GM12878 (cell line): ENCODE data around the gene FANCE.

Source experiments
- EZH2 ChIP-seq: IDR thresholded peaks from 2 replicates; pipeline ENCODE4 v1.6.1; 2012; ENCODE audit warnings: low read depth, mild to moderate bottlenecking, control low read depth, inconsistent platforms, low read length, borderline replicate concordance; ENCODE audit not compliant: control insufficient read depth
- MEF2A ChIP-seq: IDR thresholded peaks from 2 replicates; pipeline ENCODE4 v1.6.1; 2011; ENCODE audit warnings: low read depth, mild to moderate bottlenecking, low read length, moderate library complexity; ENCODE audit not compliant: insufficient read depth
- POLR2A ChIP-seq: IDR thresholded peaks from 2 replicates; pipeline ENCODE4 v1.6.1; 2011; ENCODE audit warnings: low read depth, mild to moderate bottlenecking, low read length
- POLR2AphosphoS5 ChIP-seq: IDR thresholded peaks from 2 replicates; pipeline ENCODE4 v1.6.1; 2011; ENCODE audit warnings: mild to moderate bottlenecking, low read length, inconsistent platforms
- SMC3 ChIP-seq: IDR thresholded peaks from 2 replicates; pipeline ENCODE4 v1.6.1; 2011; ENCODE audit warnings: low read length, improper control_type of control experiment, borderline replicate concordance
- SRF ChIP-seq, 2 experiments: IDR thresholded peaks; 2 replicates each; pipeline ENCODE4 v1.6.1; 2011; ENCODE audit warnings: low read depth in 2 of 2, low read length in 2 of 2, mild to moderate bottlenecking in 1 of 2, moderate library complexity in 1 of 2
- TAF1 ChIP-seq: IDR thresholded peaks from 2 replicates; pipeline ENCODE4 v1.6.1; 2011; ENCODE audit warnings: mild to moderate bottlenecking, low read depth, low read length, borderline replicate concordance
- ZBTB4 ChIP-seq: fragments of 450-650 bp; formaldehyde crosslinking; IDR thresholded peaks from 2 replicates; pipeline ENCODE4 v1.4.0; 2022; ENCODE audit warnings: mild to moderate bottlenecking, moderate library complexity
- TF ChIP-seq, protein P1 (sequence below): fragments of 450-650 bp; IDR thresholded peaks from 2 replicates; pipeline ENCODE4 v1.6.1; 2017; ENCODE audit warnings: mild to moderate bottlenecking
- TF ChIP-seq, protein P2 (sequence below): IDR thresholded peaks from 2 replicates; pipeline ENCODE4 v1.6.1; 2011; ENCODE audit warnings: low read depth, mild to moderate bottlenecking, low read length, moderate library complexity, borderline replicate concordance; ENCODE audit errors: extremely low read depth
- TF ChIP-seq, protein P3 (sequence below), 3 experiments: IDR thresholded peaks in 2 of 3; conservative IDR thresholded peaks in 1 of 3; 2 replicates each; pipeline ENCODE4 v1.5.1; 2011; ENCODE audit warnings: low read depth in 3 of 3, low read length in 3 of 3, mild to moderate bottlenecking in 3 of 3, control low read depth in 2 of 3, moderate library complexity in 2 of 3, inconsistent platforms in 1 of 3, mixed read lengths in 1 of 3; ENCODE audit not compliant: control insufficient read depth in 2 of 3, insufficient read depth in 1 of 3; ENCODE audit errors: extremely low read depth in 1 of 3
- TF ChIP-seq, protein P4 (sequence below): IDR thresholded peaks from 2 replicates; pipeline ENCODE4 v1.6.1; 2011; ENCODE audit warnings: low read depth, low read length, improper control_type of control experiment, borderline replicate concordance
- TF ChIP-seq, protein P5 (sequence below): IDR thresholded peaks from 2 replicates; pipeline ENCODE4 v1.6.1; 2012; ENCODE audit warnings: low read depth, low read length, improper control_type of control experiment

GRCh38 chr6:35454391-35455110 is 2.4 kb downstream of the FANCE start:
- no peak for TF ChIP-seq POLR2A
- no peak for TF ChIP-seq POLR2AphosphoS5
- TF ChIP-seq ZBTB4 (CRISPR knock-in tag) = no peak
- TF ChIP-seq, protein P1, sequence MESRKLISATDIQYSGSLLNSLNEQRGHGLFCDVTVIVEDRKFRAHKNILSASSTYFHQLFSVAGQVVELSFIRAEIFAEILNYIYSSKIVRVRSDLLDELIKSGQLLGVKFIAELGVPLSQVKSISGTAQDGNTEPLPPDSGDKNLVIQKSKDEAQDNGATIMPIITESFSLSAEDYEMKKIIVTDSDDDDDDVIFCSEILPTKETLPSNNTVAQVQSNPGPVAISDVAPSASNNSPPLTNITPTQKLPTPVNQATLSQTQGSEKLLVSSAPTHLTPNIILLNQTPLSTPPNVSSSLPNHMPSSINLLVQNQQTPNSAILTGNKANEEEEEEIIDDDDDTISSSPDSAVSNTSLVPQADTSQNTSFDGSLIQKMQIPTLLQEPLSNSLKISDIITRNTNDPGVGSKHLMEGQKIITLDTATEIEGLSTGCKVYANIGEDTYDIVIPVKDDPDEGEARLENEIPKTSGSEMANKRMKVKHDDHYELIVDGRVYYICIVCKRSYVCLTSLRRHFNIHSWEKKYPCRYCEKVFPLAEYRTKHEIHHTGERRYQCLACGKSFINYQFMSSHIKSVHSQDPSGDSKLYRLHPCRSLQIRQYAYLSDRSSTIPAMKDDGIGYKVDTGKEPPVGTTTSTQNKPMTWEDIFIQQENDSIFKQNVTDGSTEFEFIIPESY = no peak
- TF ChIP-seq, protein P2, sequence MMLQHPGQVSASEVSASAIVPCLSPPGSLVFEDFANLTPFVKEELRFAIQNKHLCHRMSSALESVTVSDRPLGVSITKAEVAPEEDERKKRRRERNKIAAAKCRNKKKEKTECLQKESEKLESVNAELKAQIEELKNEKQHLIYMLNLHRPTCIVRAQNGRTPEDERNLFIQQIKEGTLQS = no peak
- TF ChIP-seq, protein P3, sequence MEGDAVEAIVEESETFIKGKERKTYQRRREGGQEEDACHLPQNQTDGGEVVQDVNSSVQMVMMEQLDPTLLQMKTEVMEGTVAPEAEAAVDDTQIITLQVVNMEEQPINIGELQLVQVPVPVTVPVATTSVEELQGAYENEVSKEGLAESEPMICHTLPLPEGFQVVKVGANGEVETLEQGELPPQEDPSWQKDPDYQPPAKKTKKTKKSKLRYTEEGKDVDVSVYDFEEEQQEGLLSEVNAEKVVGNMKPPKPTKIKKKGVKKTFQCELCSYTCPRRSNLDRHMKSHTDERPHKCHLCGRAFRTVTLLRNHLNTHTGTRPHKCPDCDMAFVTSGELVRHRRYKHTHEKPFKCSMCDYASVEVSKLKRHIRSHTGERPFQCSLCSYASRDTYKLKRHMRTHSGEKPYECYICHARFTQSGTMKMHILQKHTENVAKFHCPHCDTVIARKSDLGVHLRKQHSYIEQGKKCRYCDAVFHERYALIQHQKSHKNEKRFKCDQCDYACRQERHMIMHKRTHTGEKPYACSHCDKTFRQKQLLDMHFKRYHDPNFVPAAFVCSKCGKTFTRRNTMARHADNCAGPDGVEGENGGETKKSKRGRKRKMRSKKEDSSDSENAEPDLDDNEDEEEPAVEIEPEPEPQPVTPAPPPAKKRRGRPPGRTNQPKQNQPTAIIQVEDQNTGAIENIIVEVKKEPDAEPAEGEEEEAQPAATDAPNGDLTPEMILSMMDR (IDR thresholded peaks at IDR 0.05 in 2 of 3, conservative IDR thresholded peaks at IDR 0.05 in 1 of 3; ENCODE audit: control insufficient read depth in 2 of 3, extremely low read depth in 1 of 3, insufficient read depth in 1 of 3, low read depth in 3 of 3, low read length in 3 of 3) = no peak
- TF ChIP-seq SRF (IDR thresholded peaks at IDR 0.05; ENCODE audit: low read depth in 2 of 2, low read length in 2 of 2) = no peak
- TF ChIP-seq TAF1 = no peak
- TF ChIP-seq EZH2 = no peak
- TF ChIP-seq MEF2A = no peak
- no peak for TF ChIP-seq SMC3
- TF ChIP-seq, protein P4, sequence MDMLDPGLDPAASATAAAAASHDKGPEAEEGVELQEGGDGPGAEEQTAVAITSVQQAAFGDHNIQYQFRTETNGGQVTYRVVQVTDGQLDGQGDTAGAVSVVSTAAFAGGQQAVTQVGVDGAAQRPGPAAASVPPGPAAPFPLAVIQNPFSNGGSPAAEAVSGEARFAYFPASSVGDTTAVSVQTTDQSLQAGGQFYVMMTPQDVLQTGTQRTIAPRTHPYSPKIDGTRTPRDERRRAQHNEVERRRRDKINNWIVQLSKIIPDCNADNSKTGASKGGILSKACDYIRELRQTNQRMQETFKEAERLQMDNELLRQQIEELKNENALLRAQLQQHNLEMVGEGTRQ = no peak
- TF ChIP-seq, protein P5, sequence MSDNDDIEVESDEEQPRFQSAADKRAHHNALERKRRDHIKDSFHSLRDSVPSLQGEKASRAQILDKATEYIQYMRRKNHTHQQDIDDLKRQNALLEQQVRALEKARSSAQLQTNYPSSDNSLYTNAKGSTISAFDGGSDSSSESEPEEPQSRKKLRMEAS = no peak
